Measurements from ENCODE around the gene DIP2B. TPM values are rescaled to one million over a fixed set of nuclear protein-coding genes. Genes with fewer than 3 reads are reported as not detected.

DIP2B gene
- total RNA-seq, 1 experiment from 2014 or later, result 20.0 TPM

DNA sequence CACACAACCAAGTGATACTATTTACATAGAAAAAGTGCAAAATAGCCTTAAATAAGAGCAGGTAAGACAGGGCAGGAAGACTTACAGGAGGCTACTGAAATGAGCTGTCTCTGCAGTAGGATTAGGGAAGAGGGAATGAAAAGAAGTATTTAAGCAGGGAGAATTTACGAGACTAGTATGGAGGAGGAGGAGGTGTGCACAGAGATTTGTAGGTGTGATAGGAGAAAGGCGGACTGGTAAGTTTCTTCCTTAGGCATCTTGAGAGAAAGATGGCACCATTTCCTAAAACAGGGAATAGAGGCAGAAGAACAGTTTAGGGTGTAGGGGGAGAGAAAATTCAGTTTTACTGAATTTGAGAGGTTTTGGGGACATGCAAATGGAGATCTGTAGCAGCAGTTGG lies 25.7 kb downstream of the DIP2B start:
- H3K36me3 Mint-ChIP-seq (ENCODE audit: insufficient read depth in 1 of 3, low read depth in 3 of 3), result no peaks in the 10 kb centered on the region
- Histone ChIP-seq H3K4me2 (ENCODE audit: insufficient read depth, insufficient read length, low read length) (no peak overlapping the region), H3K27ac (ENCODE audit: insufficient read length, low read depth, low read length) (no peak overlapping the region), H3K4me1 (ENCODE audit: insufficient read depth, low read length) (no peaks in the 10 kb centered on the region; the same call in 1 of the 2 replicates), H4K20me1 (ENCODE audit: control insufficient read depth, insufficient read depth, insufficient read length) (no peaks in the 10 kb centered on the region), H3K27me3 (ENCODE audit: insufficient read depth, low read length) (no peaks in the 10 kb centered on the region), H3K9ac (ENCODE audit: extremely low read depth, insufficient read length, low read length) (no peak overlapping the region), H3K23ac (ENCODE audit: insufficient read length, low read depth, low read length) (no peak overlapping the region), H3K79me1 (ENCODE audit: insufficient read depth, low read depth, low read length, poor library complexity, severe bottlenecking) (peaks cover 2% of the 10 kb centered on the region), H4K5ac (ENCODE audit: insufficient read length, low read depth, low read length) (no peak overlapping the region), H3K14ac (ENCODE audit: insufficient read depth, low read length) (no peak overlapping the region), H3K23me2 (ENCODE audit: insufficient read length, low read depth, low read length, poor library complexity, severe bottlenecking) (no peaks in the 10 kb centered on the region), H3K18ac (ENCODE audit: insufficient read length, low read depth, low read length) (no peak overlapping the region), H3K56ac (ENCODE audit: insufficient read length, low read depth, low read length) (no peak overlapping the region), H3T11ph (ENCODE audit: low read length) (no peak overlapping the region), H2AFZ (ENCODE audit: low read length) (no peak overlapping the region), H2BK5ac (ENCODE audit: insufficient read length, low read length) (no peak overlapping the region), H3K9me3 (ENCODE audit: control insufficient read depth, low read depth, low read length) (no peaks in the 10 kb centered on the region), H4K8ac (replicated peaks; ENCODE audit: insufficient read length, low read depth, low read length) (no peak overlapping the region), H4K91ac (ENCODE audit: insufficient read length, low read depth, low read length) (no peak overlapping the region), H2BK12ac (ENCODE audit: insufficient read length, low read depth, low read length) (no peak overlapping the region), H3K79me2 (ENCODE audit: insufficient read depth, low read length) (peaks cover 5% of the 10 kb centered on the region; the same call in 1 of the 2 replicates), H3K4ac (ENCODE audit: low read depth, low read length) (no peak overlapping the region), H2BK20ac (ENCODE audit: low read depth, low read length, poor library complexity, severe bottlenecking) (no peak overlapping the region), H2BK15ac (ENCODE audit: low read depth, low read length) (no peak overlapping the region), H2AK5ac (ENCODE audit: insufficient read length, low read length) (no peak overlapping the region), H2BK120ac (ENCODE audit: low read depth, low read length, poor library complexity, severe bottlenecking) (no peak overlapping the region)
- TF ChIP-seq, protein P1, sequence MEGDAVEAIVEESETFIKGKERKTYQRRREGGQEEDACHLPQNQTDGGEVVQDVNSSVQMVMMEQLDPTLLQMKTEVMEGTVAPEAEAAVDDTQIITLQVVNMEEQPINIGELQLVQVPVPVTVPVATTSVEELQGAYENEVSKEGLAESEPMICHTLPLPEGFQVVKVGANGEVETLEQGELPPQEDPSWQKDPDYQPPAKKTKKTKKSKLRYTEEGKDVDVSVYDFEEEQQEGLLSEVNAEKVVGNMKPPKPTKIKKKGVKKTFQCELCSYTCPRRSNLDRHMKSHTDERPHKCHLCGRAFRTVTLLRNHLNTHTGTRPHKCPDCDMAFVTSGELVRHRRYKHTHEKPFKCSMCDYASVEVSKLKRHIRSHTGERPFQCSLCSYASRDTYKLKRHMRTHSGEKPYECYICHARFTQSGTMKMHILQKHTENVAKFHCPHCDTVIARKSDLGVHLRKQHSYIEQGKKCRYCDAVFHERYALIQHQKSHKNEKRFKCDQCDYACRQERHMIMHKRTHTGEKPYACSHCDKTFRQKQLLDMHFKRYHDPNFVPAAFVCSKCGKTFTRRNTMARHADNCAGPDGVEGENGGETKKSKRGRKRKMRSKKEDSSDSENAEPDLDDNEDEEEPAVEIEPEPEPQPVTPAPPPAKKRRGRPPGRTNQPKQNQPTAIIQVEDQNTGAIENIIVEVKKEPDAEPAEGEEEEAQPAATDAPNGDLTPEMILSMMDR (conservative IDR thresholded peaks at IDR 0.05), result no peak
- H3K27ac Mint-ChIP-seq, result no peak overlapping the region
- no peak for DNase-seq
- H3K9me3 Mint-ChIP-seq, result no peaks in the 10 kb centered on the region
- no CpG with 5 or more reads among the region's 2 CpGs for WGBS (ENCODE audit: extremely low coverage, insufficient read length, low lambda C conversion rate)
- no peaks in the 10 kb centered on the region for H3K27me3 Mint-ChIP-seq (ENCODE audit: low read depth)
- peaks cover 14 to 20% of the 10 kb centered on the region in 2 experiments for H3K4me1 Mint-ChIP-seq
- H3K4me3 Mint-ChIP-seq, result no peak overlapping the region

All from H9 (cell line).